Thyroid gland (tissue), 4 donors: Measurements from ENCODE around the gene EGF.

Source experiments
- CTCF ChIP-seq, 6 experiments: fragments of 200-600 bp in 3 of 6; fragments of 450-650 bp in 3 of 6; sonication (generic) in 3 of 6; IDR thresholded peaks; one replicate each; pipeline ENCODE4 v1.5.1; 2016 to 2019; ENCODE audit warnings: antibody characterized with exemption in 6 of 6, mild to moderate bottlenecking in 2 of 6, inconsistent platforms in 1 of 6, moderate library complexity in 1 of 6
- POLR2A ChIP-seq, 2 donors: fragments of 450-650 bp; IDR thresholded peaks; one replicate each; pipeline ENCODE4 v1.6.1; 2017; ENCODE audit warnings: antibody characterized with exemption in 2 of 2, mild to moderate bottlenecking in 2 of 2, moderate library complexity in 1 of 2

GRCh38 chr4:109989618-109990017, 76.9 kb downstream of the EGF start:
- TF ChIP-seq CTCF (IDR thresholded peaks at IDR 0.05) (no peak), POLR2A (IDR thresholded peaks at IDR 0.05) (no peak)
